CD14-positive monocyte (primary cell): ENCODE measurements around the gene RPS27L. TPM values are rescaled to one million over a fixed set of nuclear protein-coding genes. Genes with fewer than 3 reads are reported as not detected.

ENCODE experiments used
- DNase-seq, 3 donors: peaks; one replicate each; pipeline ENCODE4 v3.0.0-alpha.2; 2011 to 2022
- H2AFZ ChIP-seq: 2 replicates; pipeline ENCODE4 v1.6.0; 2012; ENCODE audit warnings: mild to moderate bottlenecking, low read depth, low read length, inconsistent platforms; ENCODE audit not compliant: insufficient read depth, poor library complexity, severe bottlenecking
- H3K27ac ChIP-seq, 2 donors: 1 replicate in 1 of 2; 2 replicates in 1 of 2; pipeline ENCODE4 v1.5.1; 2012 to 2013; ENCODE audit warnings: low read length in 2 of 2, control low read depth in 1 of 2, inconsistent platforms in 1 of 2, low read depth in 1 of 2, mild to moderate bottlenecking in 1 of 2
- H3K27me3 ChIP-seq, 2 donors: one replicate each; pipeline versions ENCODE4 v1.6.0 to v1.6.1; 2011 to 2013; ENCODE audit warnings: low read length in 2 of 2; ENCODE audit not compliant: control insufficient read depth in 2 of 2, insufficient read depth in 2 of 2
- H3K36me3 ChIP-seq, 2 donors: replicated peaks in 1 of 2; 1 replicate in 1 of 2; 2 replicates in 1 of 2; pipeline versions ENCODE4 v1.5.1 to v1.6.1; 2012 to 2013; ENCODE audit warnings: low read length in 2 of 2, control low read depth in 1 of 2, inconsistent platforms in 1 of 2, mild to moderate bottlenecking in 1 of 2; ENCODE audit not compliant: insufficient read depth in 2 of 2, control insufficient read depth in 1 of 2
- H3K4me1 ChIP-seq, 2 donors: 1 replicate in 1 of 2; 2 replicates in 1 of 2; pipeline versions ENCODE4 v1.5.1 to v1.6.1; 2012 to 2013; ENCODE audit warnings: low read length in 2 of 2, control low read depth in 1 of 2, inconsistent platforms in 1 of 2, mild to moderate bottlenecking in 1 of 2, moderate library complexity in 1 of 2; ENCODE audit not compliant: insufficient read depth in 2 of 2, control insufficient read depth in 1 of 2
- H3K4me2 ChIP-seq: replicated peaks from 2 replicates; pipeline ENCODE3; 2012; ENCODE audit warnings: low read length, moderate library complexity, mild to moderate bottlenecking; ENCODE audit not compliant: poor library complexity, severe bottlenecking; ENCODE audit errors: extremely low read depth
- H3K4me3 ChIP-seq, 3 experiments: fragments of 200-600 bp in 1 of 3; sonication (generic) in 1 of 3; replicated peaks in 1 of 3; 1 replicate in 2 of 3; 2 replicates in 1 of 3; pipeline ENCODE4 v1.5.1; 2011 to 2013; ENCODE audit warnings: low read length in 3 of 3, mild to moderate bottlenecking in 3 of 3, control low read depth in 2 of 3, low read depth in 2 of 3, inconsistent platforms in 1 of 3, moderate library complexity in 1 of 3
- H3K79me2 ChIP-seq: 2 replicates; pipeline ENCODE4 v1.6.0; 2012; ENCODE audit warnings: mild to moderate bottlenecking, control low read depth, inconsistent platforms, low read length, moderate library complexity; ENCODE audit not compliant: insufficient read depth
- H3K9ac ChIP-seq: 2 replicates; pipeline ENCODE4 v1.6.0; 2017; ENCODE audit warnings: low read length, mild to moderate bottlenecking; ENCODE audit not compliant: insufficient read depth, poor library complexity, severe bottlenecking
- H3K9me3 ChIP-seq, 2 donors: replicated peaks in 1 of 2; 1 replicate in 1 of 2; 2 replicates in 1 of 2; pipeline versions ENCODE4 v1.5.1 to v1.6.1; 2012 to 2013; ENCODE audit warnings: low read length in 2 of 2, control low read depth in 1 of 2; ENCODE audit not compliant: control insufficient read depth in 1 of 2, insufficient read depth in 1 of 2
- H4K20me1 ChIP-seq: 2 replicates; pipeline ENCODE4 v1.6.0; 2012; ENCODE audit warnings: mild to moderate bottlenecking, low read length, control low read depth, moderate library complexity; ENCODE audit not compliant: insufficient read depth
- H3K27ac Mint-ChIP-seq, 7 donors: one replicate each; pipeline ENCODE4 v1.8.0; 2020; ENCODE audit warnings: mild to moderate bottlenecking in 7 of 7, mixed read lengths in 7 of 7, moderate library complexity in 6 of 7, inconsistent platforms in 2 of 7
- H3K27me3 Mint-ChIP-seq, 3 donors: one replicate each; pipeline ENCODE4 v1.8.0; 2021 to 2022; ENCODE audit warnings: low read depth in 3 of 3, mild to moderate bottlenecking in 3 of 3, mixed read lengths in 3 of 3, moderate library complexity in 3 of 3, inconsistent platforms in 1 of 3
- H3K36me3 Mint-ChIP-seq, 2 donors: one replicate each; pipeline ENCODE4 v1.8.0; 2020; ENCODE audit warnings: mixed read lengths in 2 of 2, inconsistent platforms in 1 of 2, mild to moderate bottlenecking in 1 of 2
- H3K4me1 Mint-ChIP-seq: one replicate; pipeline ENCODE4 v1.8.0; 2020; ENCODE audit warnings: mild to moderate bottlenecking, mixed read lengths
- H3K4me3 Mint-ChIP-seq, 2 donors: one replicate each; pipeline ENCODE4 v1.8.0; 2020; ENCODE audit warnings: mild to moderate bottlenecking in 2 of 2, mixed read lengths in 2 of 2, moderate library complexity in 1 of 2
- H3K9me3 Mint-ChIP-seq, 7 donors: one replicate each; pipeline ENCODE4 v1.8.0; 2020 to 2022; ENCODE audit warnings: mixed read lengths in 7 of 7, mild to moderate bottlenecking in 6 of 7, moderate library complexity in 6 of 7, inconsistent platforms in 2 of 7
- CTCF ChIP-seq: fragments of 200-600 bp; IDR thresholded peaks from one replicate; pipeline ENCODE4 v1.8.0; 2022; ENCODE audit warnings: antibody characterized with exemption, mild to moderate bottlenecking
- WGBS: methylation state at CpG from one replicate; pipeline ENCODE4 v1.1.5; 2013; ENCODE audit warnings: missing lambda C conversion rate; ENCODE audit not compliant: insufficient coverage; 5-methylcytosine and 5-hydroxymethylcytosine counted together
- intact Hi-C, 2 donors: fragments of 100-400 bp; cut with micrococcal nuclease; formaldehyde crosslinking; loops; one replicate each; pipeline versions ENCODE4 v1.15.0 to v1.15.1; 2023
- polyA plus RNA-seq, 3 donors: library from polyadenylated mRNA; depleted of rRNA in 1 of 3; unstranded in 2 of 3; stranded (reverse) in 1 of 3; fragments of 300-500 nt in 2 of 3; fragments of >200 nt in 1 of 3; fragmentation: Illumina TruSeq in 2 of 3; gene quantifications; 1 replicate in 2 of 3; 2 replicates in 1 of 3; pipeline ENCODE4 v1.2.3, GENCODE V29; 2012 to 2021

The RPS27L gene
- polyA plus RNA-seq, 3 donors, result 16.1 to 196 (median 178) TPM

DNA sequence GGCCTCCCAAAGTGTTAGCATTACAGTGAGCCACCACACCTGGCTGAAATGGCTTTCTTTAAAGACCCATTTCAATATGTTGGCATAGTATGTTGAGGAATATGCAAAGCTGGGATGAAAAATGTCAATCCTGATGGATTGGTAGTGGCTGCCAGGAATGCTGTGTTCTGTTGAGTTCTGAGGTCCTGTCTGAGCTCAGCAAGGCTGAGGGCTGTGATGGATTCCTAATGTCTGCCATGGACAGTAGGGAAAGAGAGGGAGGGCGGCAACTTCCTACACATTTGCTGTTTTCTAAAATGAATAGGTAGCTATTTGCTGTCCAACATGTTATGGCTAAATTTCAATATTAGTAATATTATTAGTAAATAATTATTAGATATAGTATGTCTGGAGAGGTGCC, 40.3 kb upstream of the RPS27L start:
- WGBS, result no CpG with 5 or more reads among the region's 1 CpG

GRCh38 chr15:63196842-63197241, 39.6 kb upstream of the RPS27L start:
- Histone ChIP-seq H3K36me3 (peaks cover 5 to 10% of the 10 kb centered on the region in 2 donors), H3K27me3 (no peaks in the 10 kb centered on the region), H4K20me1 (peaks cover 99% of the 10 kb centered on the region), H3K9ac (no peak overlapping the region), H3K4me2 (no peak overlapping the region), H3K4me3 (no peak overlapping the region), H3K27ac (peak overlapping the region in 1 of 2 donors; percentile 75), H3K79me2 (peaks cover 100% of the 10 kb centered on the region), H2AFZ (no peak overlapping the region), H3K4me1 (peaks cover 64 to 73% of the 10 kb centered on the region in 2 donors), H3K9me3 (no peaks in the 10 kb centered on the region)
- Mint-ChIP-seq H3K27ac (peak overlapping the region in 2 of 7 donors; percentile 26 to 41), H3K27me3 (no peaks in the 10 kb centered on the region), H3K36me3 (peaks cover 27 to 37% of the 10 kb centered on the region in 2 donors), H3K9me3 (no peaks in the 10 kb centered on the region), H3K4me1 (peaks cover 85% of the 10 kb centered on the region), H3K4me3 (no peak overlapping the region)
- intact Hi-C loops, result loop anchor here in 1 of 2 donors (10.0 kb wide), 1 partner anchor 308 kb away; the partner anchor contains the start of gene USP3
- WGBS, result no CpG with 5 or more reads among the region's 1 CpG
- no peak for TF ChIP-seq CTCF
- DNase-seq, result no peak

More for the DNA sequence above, 40.3 kb upstream of the RPS27L start:
- DNase-seq, result no peak
- intact Hi-C loops, result loop anchor here in 1 of 2 donors (10.0 kb wide), 1 partner anchor 307 kb away; the partner anchor contains the start of gene USP3
- H3K36me3 Mint-ChIP-seq, result peaks cover 22 to 32% of the 10 kb centered on the region in 2 donors
- H3K27me3 ChIP-seq, result no peaks in the 10 kb centered on the region
- H3K79me2 ChIP-seq, result peaks cover 100% of the 10 kb centered on the region
- H3K4me3 Mint-ChIP-seq, result peak overlapping the region in 1 of 2 donors; percentile 36
- peaks cover 59 to 73% of the 10 kb centered on the region in 2 donors for H3K4me1 ChIP-seq
- H3K36me3 ChIP-seq, result peaks cover 5 to 10% of the 10 kb centered on the region in 2 donors
- TF ChIP-seq CTCF, result no peak
- H2AFZ ChIP-seq, result no peak overlapping the region
- H3K9ac ChIP-seq, result no peak overlapping the region
- no peaks in the 10 kb centered on the region for H3K9me3 Mint-ChIP-seq
- no peaks in the 10 kb centered on the region for H3K9me3 ChIP-seq
- peaks cover 99% of the 10 kb centered on the region for H4K20me1 ChIP-seq
- no peaks in the 10 kb centered on the region for H3K27me3 Mint-ChIP-seq
- H3K27ac ChIP-seq, result peak overlapping the region in 1 of 2 donors; percentile 8
- H3K4me2 ChIP-seq, result no peak overlapping the region
- H3K4me3 ChIP-seq, result no peak overlapping the region
- H3K27ac Mint-ChIP-seq, result peak overlapping the region in 3 of 7 donors; percentile 15 to 82 (median 78)
- peaks cover 83% of the 10 kb centered on the region for H3K4me1 Mint-ChIP-seq
